ENCODE results near the gene XRCC5. TPM values are rescaled to one million over a fixed set of nuclear protein-coding genes. Genes with fewer than 3 reads are reported as not detected.
"Not testable (repeated sequence)": the region's sequence is repeated elsewhere in the genome, so short reads cannot be mapped to it uniquely, and the experiment has no call there.

XRCC5 gene
- polyA plus RNA-seq, 1 donor (not counting 4 experiments of a cell fraction or from before 2014, with no cell fraction given), result 521 TPM

GRCh38 chr2:216134958-216135541 lies 25.9 kb downstream of the XRCC5 start:
- Histone ChIP-seq H4K20me1 (ENCODE audit: control insufficient read depth, extremely low read depth, insufficient read depth, low read length) (peaks cover 3% of the 10 kb centered on the region), H3K27ac (ENCODE audit: control insufficient read depth, insufficient read depth, low read length) (no peak overlapping the region), H3K36me3 (ENCODE audit: control insufficient read depth in 2 of 2, extremely low read depth in 1 of 2, insufficient read depth in 2 of 2, low read length in 2 of 2) (peaks cover 30 to 45% of the 10 kb centered on the region in 2 experiments), H3K27me3 (ENCODE audit: control insufficient read depth, extremely low read depth, insufficient read depth, low read length) (no peaks in the 10 kb centered on the region), H3K9me3 (ENCODE audit: control insufficient read depth, low read depth, low read length) (no peaks in the 10 kb centered on the region), H3K79me2 (ENCODE audit: control insufficient read depth, insufficient read depth, low read length) (peaks cover 15% of the 10 kb centered on the region), H3K4me3 (ENCODE audit: control insufficient read depth in 2 of 3, extremely low read depth in 1 of 3, insufficient read depth in 2 of 3, low read depth in 1 of 3, low read length in 3 of 3) (no peak overlapping the region), H2AFZ (ENCODE audit: control insufficient read depth, low read length) (no peak overlapping the region), H3K4me1 (ENCODE audit: control insufficient read depth, extremely low read depth, insufficient read depth, low read length) (no peaks in the 10 kb centered on the region), H3K9me1 (ENCODE audit: control insufficient read depth, extremely low read depth, insufficient read depth, low read length) (no peaks in the 10 kb centered on the region), H3K9ac (ENCODE audit: control insufficient read depth, extremely low read depth, insufficient read depth, low read length) (no peak overlapping the region), H3K4me2 (ENCODE audit: control insufficient read depth, extremely low read depth, insufficient read depth, low read depth, low read length) (no peak overlapping the region)
- TF ChIP-seq EZH2 (IDR thresholded peaks at IDR 0.05; ENCODE audit: low read length) (no peak), CTCF (optimal IDR thresholded peaks at IDR 0.05 in 1 of 3, IDR thresholded peaks at IDR 0.05 in 1 of 3, conservative IDR thresholded peaks at IDR 0.05 in 1 of 3; ENCODE audit: extremely low read depth in 1 of 3, insufficient read depth in 2 of 3, low read length in 3 of 3) (no peak)
- FAIRE-seq, result no peak
- no peak for DNase-seq (ENCODE audit: low read depth, low spot score)
- dilution Hi-C loops (cut with MboI; ENCODE audit: extremely low pct_ligation_motif_present, low sequenced_read_pairs), result no loop called here

GRCh38 chr2:216139884-216140283 lies 30.7 kb downstream of the XRCC5 start:
- H3K27me3 ChIP-seq (ENCODE audit: control insufficient read depth, extremely low read depth, insufficient read depth, low read length), result no peaks in the 10 kb centered on the region
- H3K9ac ChIP-seq (ENCODE audit: control insufficient read depth, extremely low read depth, insufficient read depth, low read length), result no peak overlapping the region
- TF ChIP-seq CTCF (optimal IDR thresholded peaks at IDR 0.05 in 1 of 3, IDR thresholded peaks at IDR 0.05 in 1 of 3, conservative IDR thresholded peaks at IDR 0.05 in 1 of 3; ENCODE audit: extremely low read depth in 1 of 3, insufficient read depth in 2 of 3, low read length in 3 of 3) (peak; percentile 8 to 63 (median 41)), EZH2 (IDR thresholded peaks at IDR 0.05; ENCODE audit: low read length) (no peak)
- no peak overlapping the region for H3K4me2 ChIP-seq (ENCODE audit: control insufficient read depth, extremely low read depth, insufficient read depth, low read depth, low read length)
- H3K27ac ChIP-seq (ENCODE audit: control insufficient read depth, insufficient read depth, low read length), result no peak overlapping the region
- H3K79me2 ChIP-seq (ENCODE audit: control insufficient read depth, insufficient read depth, low read length), result peaks cover 8% of the 10 kb centered on the region
- no peaks in the 10 kb centered on the region for H3K4me1 ChIP-seq (ENCODE audit: control insufficient read depth, extremely low read depth, insufficient read depth, low read length)
- dilution Hi-C loops (cut with MboI; ENCODE audit: extremely low pct_ligation_motif_present, low sequenced_read_pairs), result no loop called here
- FAIRE-seq (peak; percentile 9), DNase-seq (ENCODE audit: low read depth, low spot score) (peak; percentile 17)
- H3K9me1 ChIP-seq (ENCODE audit: control insufficient read depth, extremely low read depth, insufficient read depth, low read length), result no peaks in the 10 kb centered on the region
- peaks cover 29 to 58% of the 10 kb centered on the region in 2 experiments for H3K36me3 ChIP-seq (ENCODE audit: control insufficient read depth in 2 of 2, extremely low read depth in 1 of 2, insufficient read depth in 2 of 2, low read length in 2 of 2)
- no peak overlapping the region for H3K4me3 ChIP-seq (ENCODE audit: control insufficient read depth in 2 of 3, extremely low read depth in 1 of 3, insufficient read depth in 2 of 3, low read depth in 1 of 3, low read length in 3 of 3)
- no peaks in the 10 kb centered on the region for H3K9me3 ChIP-seq (ENCODE audit: control insufficient read depth, low read depth, low read length)
- H4K20me1 ChIP-seq (ENCODE audit: control insufficient read depth, extremely low read depth, insufficient read depth, low read length), result no peaks in the 10 kb centered on the region
- H2AFZ ChIP-seq (ENCODE audit: control insufficient read depth, low read length), result no peak overlapping the region

- H3K36me3 ChIP-seq (ENCODE audit: control insufficient read depth in 2 of 2, extremely low read depth in 1 of 2, insufficient read depth in 2 of 2, low read length in 2 of 2), result peaks cover 26 to 47% of the 10 kb centered on the region in 2 experiments
- H3K9ac ChIP-seq (ENCODE audit: control insufficient read depth, extremely low read depth, insufficient read depth, low read length); H4K20me1 ChIP-seq (ENCODE audit: control insufficient read depth, extremely low read depth, insufficient read depth, low read length); H3K9me1 ChIP-seq (ENCODE audit: control insufficient read depth, extremely low read depth, insufficient read depth, low read length); dilution Hi-C loops (cut with MboI; ENCODE audit: extremely low pct_ligation_motif_present, low sequenced_read_pairs); H3K79me2 ChIP-seq (ENCODE audit: control insufficient read depth, insufficient read depth, low read length); H3K4me1 ChIP-seq (ENCODE audit: control insufficient read depth, extremely low read depth, insufficient read depth, low read length); FAIRE-seq; H3K4me2 ChIP-seq (ENCODE audit: control insufficient read depth, extremely low read depth, insufficient read depth, low read depth, low read length); H3K4me3 ChIP-seq (ENCODE audit: control insufficient read depth in 2 of 3, extremely low read depth in 1 of 3, insufficient read depth in 2 of 3, low read depth in 1 of 3, low read length in 3 of 3); H2AFZ ChIP-seq (ENCODE audit: control insufficient read depth, low read length); DNase-seq (ENCODE audit: low read depth, low spot score); H3K9me3 ChIP-seq (ENCODE audit: control insufficient read depth, low read depth, low read length); H3K27ac ChIP-seq (ENCODE audit: control insufficient read depth, insufficient read depth, low read length); H3K27me3 ChIP-seq (ENCODE audit: control insufficient read depth, extremely low read depth, insufficient read depth, low read length): not testable (repeated sequence)
Measured at GRCh38 chr2:216141516-216141915, 32.4 kb downstream of the XRCC5 start.
